WTC11 (cell line): ENCODE results near the gene OR52J3.

Experiments used
- ATF6 ChIP-seq: sonication (generic); formaldehyde crosslinking; IDR thresholded peaks from 2 replicates; pipeline ENCODE4 v1.8.1; 2023; ENCODE audit warnings: mild to moderate bottlenecking, missing genetic modification reagents
- CTCF ChIP-seq: fragments of 200-600 bp; IDR thresholded peaks from 2 replicates; pipeline ENCODE4 v1.8.0; 2022; ENCODE audit warnings: antibody characterized with exemption
- E2F4 ChIP-seq: sonication (generic); formaldehyde crosslinking; IDR thresholded peaks from 2 replicates; pipeline ENCODE4 v1.8.1; 2022; ENCODE audit warnings: low read depth, mild to moderate bottlenecking, moderate library complexity, missing genetic modification reagents, borderline replicate concordance
- E2F5 ChIP-seq: sonication (generic); formaldehyde crosslinking; IDR thresholded peaks from 2 replicates; pipeline ENCODE4 v1.8.1; 2022; ENCODE audit warnings: mild to moderate bottlenecking, moderate library complexity, missing genetic modification reagents
- JUN ChIP-seq: sonication (generic); formaldehyde crosslinking; IDR thresholded peaks from 2 replicates; pipeline ENCODE4 v1.8.0; 2023; ENCODE audit warnings: mild to moderate bottlenecking, missing genetic modification reagents
- MLX ChIP-seq: sonication (generic); formaldehyde crosslinking; IDR thresholded peaks from 2 replicates; pipeline ENCODE4 v1.8.1; 2023; ENCODE audit warnings: mild to moderate bottlenecking, missing genetic modification reagents, moderate library complexity
- NFYB ChIP-seq: sonication (generic); formaldehyde crosslinking; conservative IDR thresholded peaks from 2 replicates; pipeline ENCODE4 v1.8.0; 2022; ENCODE audit warnings: low read depth, missing genetic modification reagents
- SP1 ChIP-seq: sonication (generic); formaldehyde crosslinking; conservative IDR thresholded peaks from 2 replicates; pipeline ENCODE4 v1.8.1; 2022; ENCODE audit warnings: missing genetic modification reagents
- ZBTB21 ChIP-seq: sonication (generic); formaldehyde crosslinking; IDR thresholded peaks from 2 replicates; pipeline ENCODE4 v1.8.1; 2023; ENCODE audit warnings: mild to moderate bottlenecking, missing genetic modification reagents, borderline replicate concordance
- ZNF512 ChIP-seq: sonication (generic); formaldehyde crosslinking; IDR thresholded peaks from 2 replicates; pipeline ENCODE4 v1.8.1; 2022; ENCODE audit warnings: missing genetic modification reagents, borderline replicate concordance

- TF ChIP-seq CTCF: no peak
- TF ChIP-seq E2F5 (CRISPR knock-in tag): no peak
- TF ChIP-seq JUN (CRISPR knock-in tag): no peak
- no peak for TF ChIP-seq NFYB
- no peak for TF ChIP-seq E2F4 (CRISPR knock-in tag)
- TF ChIP-seq ZNF512: no peak
- no peak for TF ChIP-seq SP1
- TF ChIP-seq MLX (CRISPR knock-in tag): no peak
- TF ChIP-seq ATF6 (CRISPR knock-in tag): no peak
- TF ChIP-seq ZBTB21 (CRISPR knock-in tag): no peak
Observed at GRCh38 chr11:5007561-5007960, 38.8 kb upstream of the OR52J3 start.
